Nephron progenitor cell (in vitro differentiated cells): Measurements from ENCODE around the gene RIC1.
"Not testable (repeated sequence)": the region's sequence is repeated elsewhere in the genome, so short reads cannot be mapped to it uniquely, and the experiment has no call there.

Experiments
- DNase-seq: peaks from one replicate; pipeline ENCODE4 v3.0.0; 2021
- H3K27ac Mint-ChIP-seq: 2 replicates; pipeline ENCODE4 v1.8.0; 2021; ENCODE audit warnings: mild to moderate bottlenecking, moderate library complexity, mixed read lengths
- H3K27me3 Mint-ChIP-seq: 2 replicates; pipeline ENCODE4 v1.8.0; 2021; ENCODE audit warnings: mild to moderate bottlenecking, low read depth, mixed read lengths; ENCODE audit not compliant: poor library complexity
- H3K36me3 Mint-ChIP-seq: 2 replicates; pipeline ENCODE4 v1.8.0; 2021; ENCODE audit warnings: low read depth, mixed read lengths
- H3K4me1 Mint-ChIP-seq: 2 replicates; pipeline ENCODE4 v1.8.0; 2021; ENCODE audit warnings: mixed read lengths
- H3K4me3 Mint-ChIP-seq: 2 replicates; pipeline ENCODE4 v1.8.0; 2021; ENCODE audit warnings: mild to moderate bottlenecking, moderate library complexity, mixed read lengths
- H3K9me3 Mint-ChIP-seq: 2 replicates; pipeline ENCODE4 v1.8.0; 2021; ENCODE audit warnings: mild to moderate bottlenecking, moderate library complexity, mixed read lengths
- TF ChIP-seq, protein P1 (sequence below): fragments of 200-600 bp; sonication (generic); IDR thresholded peaks from 2 replicates; pipeline ENCODE4 v1.5.0; 2021; ENCODE audit warnings: antibody characterized with exemption

The RIC1 gene

DNA sequence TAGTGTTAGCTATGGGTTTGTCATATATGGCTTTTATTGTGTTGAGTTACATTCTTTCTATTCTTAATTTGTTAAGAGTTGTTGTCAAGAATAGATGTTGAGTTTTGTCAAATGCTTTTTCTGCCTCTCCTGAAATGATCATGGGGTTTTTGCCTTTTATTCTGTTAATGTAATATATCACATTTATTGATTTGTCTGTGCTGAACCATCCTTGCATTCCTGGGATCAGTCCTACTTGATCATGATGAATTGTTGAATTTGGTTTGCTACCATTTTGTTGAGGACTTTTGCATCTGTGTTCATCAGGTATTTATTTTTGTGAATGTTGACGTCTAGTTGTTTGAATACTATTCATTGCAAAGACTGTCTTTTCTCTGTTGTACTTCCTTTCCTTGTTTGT is 23.9 kb downstream of the RIC1 start:
- Mint-ChIP-seq H3K9me3 (peaks cover 65% of the 10 kb centered on the region), H3K4me1 (no peaks in the 10 kb centered on the region), H3K4me3 (no peak overlapping the region), H3K27me3 (no peaks in the 10 kb centered on the region), H3K36me3 (peaks cover 83% of the 10 kb centered on the region), H3K27ac (no peak overlapping the region)
- TF ChIP-seq, protein P1, sequence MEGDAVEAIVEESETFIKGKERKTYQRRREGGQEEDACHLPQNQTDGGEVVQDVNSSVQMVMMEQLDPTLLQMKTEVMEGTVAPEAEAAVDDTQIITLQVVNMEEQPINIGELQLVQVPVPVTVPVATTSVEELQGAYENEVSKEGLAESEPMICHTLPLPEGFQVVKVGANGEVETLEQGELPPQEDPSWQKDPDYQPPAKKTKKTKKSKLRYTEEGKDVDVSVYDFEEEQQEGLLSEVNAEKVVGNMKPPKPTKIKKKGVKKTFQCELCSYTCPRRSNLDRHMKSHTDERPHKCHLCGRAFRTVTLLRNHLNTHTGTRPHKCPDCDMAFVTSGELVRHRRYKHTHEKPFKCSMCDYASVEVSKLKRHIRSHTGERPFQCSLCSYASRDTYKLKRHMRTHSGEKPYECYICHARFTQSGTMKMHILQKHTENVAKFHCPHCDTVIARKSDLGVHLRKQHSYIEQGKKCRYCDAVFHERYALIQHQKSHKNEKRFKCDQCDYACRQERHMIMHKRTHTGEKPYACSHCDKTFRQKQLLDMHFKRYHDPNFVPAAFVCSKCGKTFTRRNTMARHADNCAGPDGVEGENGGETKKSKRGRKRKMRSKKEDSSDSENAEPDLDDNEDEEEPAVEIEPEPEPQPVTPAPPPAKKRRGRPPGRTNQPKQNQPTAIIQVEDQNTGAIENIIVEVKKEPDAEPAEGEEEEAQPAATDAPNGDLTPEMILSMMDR, result no peak
- no peak for DNase-seq

DNA sequence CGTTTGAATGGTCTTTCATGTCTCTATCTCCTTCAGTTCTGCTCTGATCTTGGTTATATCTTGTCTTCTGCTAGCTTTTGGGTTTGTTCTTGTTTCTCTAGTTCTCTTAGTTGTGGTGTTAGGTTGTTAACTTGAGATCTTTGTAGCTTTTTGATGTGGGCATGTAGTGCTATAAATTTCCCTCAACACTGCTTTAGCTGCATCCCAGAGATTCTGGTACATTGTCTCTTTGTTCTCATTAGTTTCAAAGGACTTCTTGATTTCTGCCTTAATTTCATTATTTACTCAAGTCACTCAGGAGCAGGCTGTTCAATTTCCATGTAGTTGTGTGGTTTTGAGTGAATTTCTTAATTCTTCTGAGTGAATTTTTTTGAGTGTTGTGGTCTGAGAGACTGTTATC is 33.9 kb downstream of the RIC1 start:
- DNase-seq, H3K27ac Mint-ChIP-seq, H3K27me3 Mint-ChIP-seq, H3K4me1 Mint-ChIP-seq, H3K4me3 Mint-ChIP-seq: not testable (repeated sequence)
- H3K9me3 Mint-ChIP-seq, result peaks cover 86% of the 10 kb centered on the region
- H3K36me3 Mint-ChIP-seq, result peaks cover 97% of the 10 kb centered on the region

DNA sequence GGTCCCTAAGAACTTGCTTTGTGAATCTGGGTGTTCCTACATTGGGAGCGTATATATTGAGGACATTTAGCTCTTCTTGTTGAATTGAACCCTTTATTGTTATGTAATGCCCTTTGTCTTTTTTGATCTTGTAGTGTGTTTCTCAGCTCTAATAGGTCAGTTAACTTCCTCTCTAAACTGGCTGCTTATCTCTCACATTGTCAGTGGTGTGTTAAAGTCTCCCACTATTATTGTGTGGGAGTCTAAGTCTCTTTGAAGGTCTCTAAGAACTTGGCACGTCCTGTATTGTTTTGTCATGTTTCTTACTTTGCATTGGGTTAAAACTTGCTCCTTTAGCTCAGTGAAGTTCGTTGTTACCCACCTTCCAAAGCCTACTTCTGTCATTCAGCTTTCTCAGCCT is 36.2 kb downstream of the RIC1 start:
- H3K4me3 Mint-ChIP-seq, result no peak overlapping the region
- H3K9me3 Mint-ChIP-seq, result peaks cover 95% of the 10 kb centered on the region
- H3K27ac Mint-ChIP-seq, result no peak overlapping the region
- TF ChIP-seq, protein P1, result no peak
- DNase-seq, result no peak
- H3K4me1 Mint-ChIP-seq, result no peaks in the 10 kb centered on the region
- H3K27me3 Mint-ChIP-seq, result no peaks in the 10 kb centered on the region
- peaks cover 100% of the 10 kb centered on the region for H3K36me3 Mint-ChIP-seq

DNA sequence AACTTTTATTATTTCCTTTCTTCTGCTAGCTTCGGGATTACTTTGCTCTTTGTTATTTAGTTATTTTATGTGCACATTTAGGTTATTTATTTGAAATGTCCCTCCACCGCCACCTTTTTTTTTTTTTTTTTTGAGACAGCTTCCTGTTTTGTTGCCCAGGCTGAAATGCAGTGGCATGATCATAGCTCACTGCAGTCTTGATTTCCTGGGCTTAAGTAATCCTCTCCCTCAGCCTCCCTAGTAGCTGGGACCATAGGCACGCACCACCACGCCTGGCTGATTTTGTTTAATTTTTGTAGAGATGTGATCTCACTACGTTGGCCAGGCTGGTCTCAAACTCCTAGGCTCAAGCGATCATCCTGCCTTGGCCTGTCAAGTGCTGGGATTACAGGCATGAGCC is 38.5 kb downstream of the RIC1 start:
- H3K27ac Mint-ChIP-seq, result no peak overlapping the region
- H3K27me3 Mint-ChIP-seq, result no peaks in the 10 kb centered on the region
- H3K4me3 Mint-ChIP-seq, result no peak overlapping the region
- DNase-seq, result no peak
- peaks cover 75% of the 10 kb centered on the region for H3K9me3 Mint-ChIP-seq
- H3K4me1 Mint-ChIP-seq, result peaks cover 6% of the 10 kb centered on the region
- H3K36me3 Mint-ChIP-seq, result peaks cover 86% of the 10 kb centered on the region
- TF ChIP-seq, protein P1, result no peak

DNA sequence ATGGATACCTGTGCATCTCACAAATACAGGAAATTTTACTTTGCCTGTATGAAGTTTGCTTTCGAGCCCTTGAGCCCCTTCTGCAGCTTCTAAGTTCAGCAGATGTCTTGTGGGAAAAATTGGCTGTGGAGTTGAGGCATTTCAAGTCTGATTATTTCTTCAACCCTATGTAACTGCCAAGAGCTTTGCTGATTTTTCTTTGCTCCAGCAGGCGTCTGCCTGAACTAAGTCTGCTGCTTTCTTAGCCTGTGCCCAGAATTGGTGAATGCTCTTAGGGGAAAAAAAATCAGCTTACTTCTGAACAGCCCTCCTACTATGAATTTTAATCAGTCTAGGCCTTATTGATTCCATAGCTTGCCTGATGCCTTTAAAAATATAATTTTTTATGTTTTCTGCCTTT is 41.2 kb downstream of the RIC1 start:
- Mint-ChIP-seq H3K9me3 (peaks cover 51% of the 10 kb centered on the region), H3K27ac (no peak overlapping the region), H3K4me1 (peaks cover 6% of the 10 kb centered on the region), H3K4me3 (no peak overlapping the region), H3K36me3 (peaks cover 71% of the 10 kb centered on the region), H3K27me3 (no peaks in the 10 kb centered on the region)
- TF ChIP-seq, protein P1, result no peak
- DNase-seq, result no peak

DNA sequence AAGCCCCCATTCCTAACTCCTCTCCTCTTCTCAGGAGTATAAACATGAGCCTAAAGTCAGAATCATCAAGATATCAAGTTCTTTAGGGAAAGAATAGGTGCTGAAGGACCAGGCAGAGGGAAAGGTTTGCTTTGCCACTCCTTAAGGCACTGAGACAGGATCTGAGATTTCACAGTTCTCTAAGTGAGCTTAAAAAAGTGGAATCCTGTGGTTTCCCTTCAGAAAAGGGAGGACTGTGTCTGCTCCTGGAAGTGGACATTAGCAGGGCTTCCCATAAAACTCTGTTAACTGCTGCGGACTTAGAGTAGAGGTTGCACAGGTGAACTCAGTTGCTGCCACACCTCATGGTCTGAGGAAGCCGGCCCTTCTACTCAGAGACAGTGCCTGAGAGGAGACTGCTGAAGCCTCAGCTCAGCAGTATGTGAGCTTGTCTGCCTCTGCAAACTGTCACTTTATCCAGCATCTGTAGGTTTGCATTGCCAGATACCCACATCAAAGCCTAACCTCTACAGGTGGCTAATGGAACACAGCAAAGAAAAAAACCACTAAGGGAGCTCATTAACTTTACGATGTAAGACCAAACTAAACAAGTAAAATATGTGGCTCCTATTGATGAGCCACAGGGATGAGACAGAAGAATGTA is 42.9 kb downstream of the RIC1 start:
- DNase-seq, result no peak
- Mint-ChIP-seq H3K9me3 (peaks cover 42% of the 10 kb centered on the region), H3K4me3 (no peak overlapping the region)

DNA sequence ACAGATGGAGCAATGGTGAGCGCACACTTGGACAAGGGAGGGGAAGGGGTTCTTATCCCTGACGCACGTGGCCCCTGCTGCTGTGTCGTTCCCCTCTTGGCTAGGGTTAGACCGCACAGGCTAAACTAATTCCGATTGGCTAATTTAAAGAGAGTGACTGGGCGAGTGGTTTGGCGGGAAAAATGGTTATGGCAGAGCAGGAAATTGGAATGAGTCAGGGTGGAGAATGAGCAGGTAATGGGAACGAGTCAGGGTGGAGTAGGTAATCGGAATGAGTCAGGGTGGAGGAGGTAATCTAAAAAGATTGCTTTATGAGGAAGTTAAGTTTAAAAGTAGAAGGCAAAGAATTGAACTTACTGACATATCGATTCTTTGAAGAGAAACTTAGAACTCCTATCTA is 46.1 kb downstream of the RIC1 start:
- H3K27me3 Mint-ChIP-seq, H3K4me1 Mint-ChIP-seq, DNase-seq, H3K4me3 Mint-ChIP-seq: not testable (repeated sequence)
- Mint-ChIP-seq H3K27ac (peak overlapping the region; percentile 30), H3K9me3 (peaks cover 28% of the 10 kb centered on the region), H3K36me3 (peaks cover 42% of the 10 kb centered on the region)

More for the DNA sequence above, 42.9 kb downstream of the RIC1 start:
- TF ChIP-seq, protein P1, result no peak
- H3K27me3 Mint-ChIP-seq, result no peaks in the 10 kb centered on the region
- peaks cover 6% of the 10 kb centered on the region for H3K4me1 Mint-ChIP-seq
- no peak overlapping the region for H3K27ac Mint-ChIP-seq
- H3K36me3 Mint-ChIP-seq, result peaks cover 60% of the 10 kb centered on the region

DNA sequence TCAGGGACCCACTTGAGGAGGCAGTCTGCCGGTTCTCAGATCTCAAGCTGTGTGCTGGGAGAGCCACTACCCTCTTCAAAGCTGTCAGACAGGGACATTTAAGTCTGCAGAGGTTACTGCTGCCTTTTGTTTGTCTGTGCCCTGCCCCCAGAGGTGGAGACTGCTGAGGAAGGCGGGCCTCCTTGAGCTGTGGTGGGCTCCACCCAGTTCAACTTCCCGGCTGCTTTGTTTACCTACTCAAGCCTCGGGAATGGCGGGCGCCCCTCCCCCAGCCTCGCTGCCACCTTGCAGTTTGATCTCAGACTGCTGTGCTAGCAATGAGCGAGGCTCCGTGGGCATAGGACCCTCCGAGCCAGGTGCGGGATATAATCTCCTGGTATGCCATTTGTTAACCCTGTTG is 54.7 kb downstream of the RIC1 start:
- DNase-seq, H3K4me3 Mint-ChIP-seq, H3K27me3 Mint-ChIP-seq, H3K4me1 Mint-ChIP-seq, H3K27ac Mint-ChIP-seq: not testable (repeated sequence)
- peaks cover 81% of the 10 kb centered on the region for H3K36me3 Mint-ChIP-seq
- H3K9me3 Mint-ChIP-seq, result peaks cover 83% of the 10 kb centered on the region
